K562 (cell line): ENCODE measurements around the gene MEI4. TPM values are rescaled to one million over a fixed set of nuclear protein-coding genes. Genes with fewer than 3 reads are reported as not detected.

Source experiments
- ATAC-seq: fragments of 200-7000 bp; cut with Tn5 transposase; 3 replicates; pipeline ENCODE4 v1.9.1; 2020; ENCODE audit warnings: moderate library complexity
- BruUV-seq: library from RNA; stranded (reverse); fragments of 400-500 nt; replicated peaks from 2 replicates; lab custom pipeline; 2021; lab: Mats Ljungman, UMichigan
- CTCF ChIA-PET: fragments of 300-600 bp; formaldehyde crosslinking; extraction: SDS; loops from one replicate; lab custom pipeline; 2021; ENCODE audit warnings: low intra/inter-chr PET ratio; lab: Yijun Ruan, JAX
- POLR2A ChIA-PET: fragments of 300-600, 350-650 bp; sonication (Branson Sonifier 250); formaldehyde crosslinking; extraction: SDS; loops from one replicate; lab custom pipeline; 2021; ENCODE audit warnings: antibody characterized with exemption, inconsistent platforms; lab: Yijun Ruan, JAX
- DNase-seq, 4 experiments: peaks; one replicate each; pipeline versions ENCODE4 v3.0.0 to v3.0.0-alpha.2; 2011 to 2018; ENCODE audit warnings: low spot score in 3 of 4, mixed read lengths in 3 of 4; ENCODE audit errors: extremely low read depth in 1 of 4
- FAIRE-seq: peaks from 2 replicates; lab custom pipeline; 2011; peaks lifted over from hg19 to GRCh38; lab: Jason Lieb, UNC
- H2AFZ ChIP-seq: 2 replicates; pipeline ENCODE4 v1.6.0; 2011; ENCODE audit warnings: low read depth, low read length, control low read depth, inconsistent platforms
- H3K27ac ChIP-seq: fragments of 200-600 bp; 3 replicates; pipeline ENCODE4 v1.8.0; 2011; ENCODE audit warnings: low read depth, mild to moderate bottlenecking, control low read depth, inconsistent platforms, low read length, moderate library complexity, mixed read lengths; ENCODE audit errors: extremely low read depth
- H3K27me3 ChIP-seq, 2 experiments: fragments of 300-600 bp in 1 of 2; 2 replicates in 1 of 2; 3 replicates in 1 of 2; pipeline versions ENCODE4 v1.6.0 to v1.8.0; 2011; ENCODE audit warnings: inconsistent platforms in 2 of 2, low read length in 2 of 2, mild to moderate bottlenecking in 1 of 2, mixed read lengths in 1 of 2, moderate library complexity in 1 of 2; ENCODE audit not compliant: control insufficient read depth in 2 of 2, insufficient read depth in 2 of 2
- H3K36me3 ChIP-seq: fragments of 300-600 bp; 3 replicates; pipeline ENCODE4 v1.8.0; 2011; ENCODE audit warnings: mild to moderate bottlenecking, low read length, inconsistent platforms; ENCODE audit not compliant: control insufficient read depth, insufficient read depth
- H3K4me1 ChIP-seq, 2 experiments: fragments of 200-600 bp in 1 of 2; replicated peaks in 1 of 2; 2 replicates in 1 of 2; 3 replicates in 1 of 2; pipeline versions ENCODE4 v1.5.1 to v1.8.0; 2011; ENCODE audit warnings: inconsistent platforms in 2 of 2, low read length in 2 of 2, mild to moderate bottlenecking in 1 of 2, mixed read lengths in 1 of 2, moderate library complexity in 1 of 2; ENCODE audit not compliant: control insufficient read depth in 2 of 2, insufficient read depth in 2 of 2
- H3K4me2 ChIP-seq: 2 replicates; pipeline ENCODE4 v1.6.1; 2011; ENCODE audit warnings: low read length, control low read depth, inconsistent platforms, mixed read lengths; ENCODE audit not compliant: insufficient read depth
- H3K4me3 ChIP-seq: fragments of 200-600 bp; sonication (generic), shearing (Covaris generic); 2 replicates; pipeline ENCODE4 v1.5.1; 2016; ENCODE audit warnings: control low read depth, inconsistent platforms
- H3K79me2 ChIP-seq: fragments of 200-600 bp; 3 replicates; pipeline ENCODE4 v1.8.0; 2011; ENCODE audit warnings: low read length, inconsistent platforms; ENCODE audit not compliant: control insufficient read depth, insufficient read depth
- H3K9ac ChIP-seq, 2 experiments: 2 replicates each; pipeline versions ENCODE4 v1.6.0 to v1.6.1; 2011; ENCODE audit warnings: low read depth in 2 of 2, low read length in 2 of 2, control low read depth in 1 of 2, inconsistent platforms in 1 of 2, mild to moderate bottlenecking in 1 of 2, mixed read lengths in 1 of 2; ENCODE audit not compliant: insufficient read depth in 1 of 2
- H3K9me1 ChIP-seq: one replicate; pipeline ENCODE4 v1.6.0; 2011; ENCODE audit warnings: inconsistent platforms, mild to moderate bottlenecking, low read length, moderate library complexity; ENCODE audit not compliant: control insufficient read depth, insufficient read depth
- H3K9me3 ChIP-seq: replicated peaks from 2 replicates; pipeline ENCODE4 v1.5.1; 2011; ENCODE audit warnings: low read depth, low read length, inconsistent platforms; ENCODE audit not compliant: control insufficient read depth, insufficient read depth
- H4K20me1 ChIP-seq: replicated peaks from 2 replicates; pipeline ENCODE4 v1.6.1; 2011; ENCODE audit warnings: low read length, inconsistent platforms, mixed read lengths; ENCODE audit not compliant: control insufficient read depth, insufficient read depth
- EWSR1 ChIP-seq: fragments of 450-650 bp; IDR thresholded peaks from 2 replicates; pipeline ENCODE4 v1.6.1; 2018; ENCODE audit warnings: borderline replicate concordance, mild to moderate bottlenecking, low read depth, moderate library complexity; ENCODE audit not compliant: partially characterized antibody
- GATA2 ChIP-seq: sonication (generic); formaldehyde crosslinking; IDR thresholded peaks from 2 replicates; pipeline ENCODE4 v1.4.0; 2020; ENCODE audit warnings: mild to moderate bottlenecking, missing genetic modification reagents
- HDGF ChIP-seq: fragments of 450-650 bp; IDR thresholded peaks from 2 replicates; pipeline ENCODE4 v1.6.1; 2016
- HMGN3 ChIP-seq: IDR thresholded peaks from 2 replicates; pipeline ENCODE4 v1.6.1; 2011; ENCODE audit warnings: borderline replicate concordance, low read depth, mild to moderate bottlenecking, mixed read lengths, low read length; ENCODE audit not compliant: insufficient read length; ENCODE audit errors: extremely low read depth
- MLLT1 ChIP-seq, 2 experiments: fragments of 450-650 bp; IDR thresholded peaks; 2 replicates each; pipeline ENCODE4 v1.6.1; 2016
- MYNN ChIP-seq, 2 experiments: sonication (generic); formaldehyde crosslinking in 1 of 2; IDR thresholded peaks; 2 replicates each; pipeline versions ENCODE4 v1.5.0 to v1.6.1; 2016 to 2020; ENCODE audit warnings: antibody characterized with exemption in 1 of 2, missing genetic modification reagents in 1 of 2
- NR1H2 ChIP-seq: sonication (generic); formaldehyde crosslinking; IDR thresholded peaks from 2 replicates; pipeline ENCODE4 v1.4.0; 2020; ENCODE audit warnings: mild to moderate bottlenecking, missing genetic modification reagents
- RBM34 ChIP-seq: fragments of 200-400 bp; formaldehyde crosslinking; IDR thresholded peaks from 2 replicates; pipeline ENCODE4 v1.6.1; 2018; ENCODE audit warnings: low read length, borderline replicate concordance; ENCODE audit not compliant: insufficient read depth
- RUNX1 ChIP-seq: sonication (generic); IDR thresholded peaks from 2 replicates; pipeline ENCODE4 v1.6.1; 2016; ENCODE audit warnings: antibody characterized with exemption, low read depth
- ZNF316 ChIP-seq: fragments of 450-650 bp; IDR thresholded peaks from 2 replicates; pipeline ENCODE4 v1.6.1; 2016
- WGBS: fragments of 100-300 bp; shearing (Covaris generic); methylation state at CpG from one replicate; pipeline ENCODE4 v1.1.6; 2016; ENCODE audit warnings: low coverage, mixed read lengths; ENCODE audit not compliant: insufficient coverage; ENCODE audit errors: missing lambda C conversion rate; 5-methylcytosine and 5-hydroxymethylcytosine counted together
- in situ Hi-C: fragments of 300-500 bp; cut with MboI; formaldehyde crosslinking; loops from 4 replicates; pipeline ENCODE4 v1.15.0; 2018; ENCODE audit warnings: inconsistent platforms, mixed read lengths
- intact Hi-C: fragments of 100-400 bp; cut with micrococcal nuclease; formaldehyde crosslinking; loops from 2 replicates; pipeline ENCODE4 v1.14.2; 2022
- polyA plus RNA-seq, 8 experiments: library from polyadenylated mRNA; depleted of rRNA in 4 of 8; stranded (reverse) in 5 of 8; unstranded in 3 of 8; fragments of >200 nt; fragmentation: Nextera tagmentation in 2 of 8; fragmentation: Illumina TruSeq in 1 of 8; extraction: Ambion mirVana in 2 of 8; extraction: Trizol in 1 of 8; gene quantifications; 2 replicates each; pipeline versions ENCODE4 v1.2.1 to v1.2.3, GENCODE V29; 2011 to 2014; ENCODE audit warnings: inconsistent platforms in 1 of 8, missing spikeins in 1 of 8
- total RNA-seq, 7 experiments: library from RNA; depleted of rRNA in 6 of 7; stranded (reverse); fragments of >200 nt in 6 of 7; fragmentation: Illumina TruSeq in 2 of 7; extraction: Trizol in 2 of 7; gene quantifications; 2 replicates each; pipeline versions ENCODE4 v1.2.1 to v1.2.3, GENCODE V29; 2011 to 2021; ENCODE audit warnings: low replicate concordance in 1 of 7
- TF ChIP-seq, protein P1 (sequence below): fragments of 250-450 bp; sonication (Bioruptor Pico); IDR thresholded peaks from 2 replicates; pipeline ENCODE4 v1.8.0; 2022; ENCODE audit warnings: inconsistent platforms

Gene MEI4
- total and polyA plus RNA-seq, 9 of the 15 experiments (the other 6 are each of a cell fraction or from before 2014, with no cell fraction given) = not detected

DNA sequence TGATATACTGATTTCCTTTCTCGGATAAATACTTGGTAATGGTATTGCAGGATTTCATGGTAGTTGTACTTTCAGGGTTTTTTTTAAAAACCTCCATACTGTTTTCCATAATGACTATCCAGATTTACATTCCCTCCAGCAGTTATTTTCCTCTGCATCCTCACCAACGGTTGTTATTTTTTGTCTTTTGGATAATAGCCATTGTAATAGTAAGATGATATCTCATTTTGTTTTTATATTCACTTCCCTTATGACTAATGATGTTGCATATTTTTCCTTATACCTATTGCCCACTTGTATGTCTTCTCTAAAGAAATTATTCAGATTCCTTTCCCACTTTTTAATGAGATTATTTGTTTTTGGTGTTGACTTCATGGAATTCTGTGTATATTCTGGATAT is 231.0 kb downstream of the MEI4 start:
- intact Hi-C loops = no loop called here
- Histone ChIP-seq H3K9me3 (0 out of 2 replicates have a peak, but pooled peaks cover under 1% of the 10 kb centered on the region), H3K4me1 (no peaks in the 10 kb centered on the region), H3K27me3 (no peaks in the 10 kb centered on the region), H3K9me1 (no peaks in the 10 kb centered on the region), H4K20me1 (no peaks in the 10 kb centered on the region), H3K9ac (no peak overlapping the region), H3K4me2 (no peak overlapping the region), H3K27ac (no peak overlapping the region), H3K79me2 (no peaks in the 10 kb centered on the region), H3K36me3 (no peaks in the 10 kb centered on the region), H2AFZ (no peak overlapping the region), H3K4me3 (no peak overlapping the region)
- TF ChIP-seq EWSR1 = no peak
- TF ChIP-seq HMGN3 = no peak
- TF ChIP-seq GATA2 (CRISPR knock-in tag) = no peak
- no peak for TF ChIP-seq NR1H2
- TF ChIP-seq MLLT1 (IDR thresholded peaks at IDR 0.05) = no peak
- no peak for TF ChIP-seq MYNN (IDR thresholded peaks at IDR 0.05)
- TF ChIP-seq MYNN (CRISPR knock-in tag; IDR thresholded peaks at IDR 0.05) = no peak
- no peak for TF ChIP-seq ZNF316
- TF ChIP-seq, protein P1, sequence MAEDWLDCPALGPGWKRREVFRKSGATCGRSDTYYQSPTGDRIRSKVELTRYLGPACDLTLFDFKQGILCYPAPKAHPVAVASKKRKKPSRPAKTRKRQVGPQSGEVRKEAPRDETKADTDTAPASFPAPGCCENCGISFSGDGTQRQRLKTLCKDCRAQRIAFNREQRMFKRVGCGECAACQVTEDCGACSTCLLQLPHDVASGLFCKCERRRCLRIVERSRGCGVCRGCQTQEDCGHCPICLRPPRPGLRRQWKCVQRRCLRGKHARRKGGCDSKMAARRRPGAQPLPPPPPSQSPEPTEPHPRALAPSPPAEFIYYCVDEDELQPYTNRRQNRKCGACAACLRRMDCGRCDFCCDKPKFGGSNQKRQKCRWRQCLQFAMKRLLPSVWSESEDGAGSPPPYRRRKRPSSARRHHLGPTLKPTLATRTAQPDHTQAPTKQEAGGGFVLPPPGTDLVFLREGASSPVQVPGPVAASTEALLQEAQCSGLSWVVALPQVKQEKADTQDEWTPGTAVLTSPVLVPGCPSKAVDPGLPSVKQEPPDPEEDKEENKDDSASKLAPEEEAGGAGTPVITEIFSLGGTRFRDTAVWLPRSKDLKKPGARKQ = no peak
- TF ChIP-seq RUNX1 = no peak
- no peak for TF ChIP-seq RBM34
- no peak for TF ChIP-seq HDGF
- in situ Hi-C loops = no loop called here
- CTCF ChIA-PET = no interaction called here
- no peak for ATAC-seq
- DNase-seq = no peak
- 0% methylated on average over 2 of the region's 2 CpGs for WGBS
- no peak for FAIRE-seq
- no TSS peak for BruUV-seq
- POLR2A ChIA-PET = no interaction called here
